ENCODE results near the gene PDRG1.

PDRG1 gene

DNA sequence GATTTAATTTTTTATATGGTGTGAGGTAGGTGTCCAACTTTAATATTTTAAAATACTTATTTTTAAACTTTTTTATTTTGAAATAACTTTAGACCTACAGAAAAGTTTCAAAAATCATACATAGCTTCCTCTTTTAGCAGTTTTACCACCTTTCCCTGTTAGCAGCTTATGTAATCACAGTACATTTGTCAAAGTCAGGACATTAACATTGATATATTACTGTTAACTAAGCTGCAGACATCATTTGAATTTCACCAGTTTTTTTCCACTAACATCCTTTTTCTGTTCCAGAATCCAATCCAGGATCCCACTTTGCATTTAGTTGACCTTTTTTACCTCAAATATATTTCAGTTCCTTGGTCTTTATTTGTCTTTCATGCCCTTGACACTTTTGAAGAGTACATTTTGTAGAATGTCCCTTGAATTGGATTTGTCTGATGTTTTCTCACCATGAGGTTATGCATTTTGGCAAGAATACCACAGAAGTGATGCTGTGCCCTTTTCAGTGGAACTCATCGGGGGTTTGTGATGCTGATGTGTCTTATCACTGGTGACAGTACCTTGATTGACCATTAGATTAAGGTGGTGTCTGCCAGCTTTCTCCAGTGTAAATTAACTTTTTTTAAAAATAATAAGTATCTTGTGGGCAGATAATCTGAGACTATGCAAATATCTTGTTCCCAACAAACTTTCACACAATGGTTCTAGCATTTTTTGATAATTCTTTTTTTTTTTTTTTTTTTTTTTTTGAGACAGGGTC, 48.0 kb downstream of the PDRG1 start:
- DNase-seq: no peak

DNA sequence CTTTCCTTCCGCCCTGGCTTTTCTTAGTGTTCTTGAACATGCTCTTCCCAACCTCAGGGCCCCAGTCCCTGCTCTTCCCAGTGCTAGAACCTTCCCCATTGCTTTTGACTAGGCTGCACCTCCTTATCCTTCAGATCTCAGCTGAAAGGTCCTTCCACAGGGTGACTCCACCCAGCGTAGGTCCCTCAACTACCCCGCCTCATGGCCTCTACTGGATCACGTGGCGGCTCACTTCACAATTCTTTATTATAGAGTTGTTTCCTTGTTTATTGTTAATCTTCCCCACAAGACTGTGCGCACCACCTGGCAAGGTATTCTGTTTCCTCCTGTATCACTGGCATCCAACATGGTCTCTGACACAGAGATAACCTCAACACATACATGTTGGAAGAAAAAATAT, 50.2 kb downstream of the PDRG1 start:
- no peak for DNase-seq

DNA sequence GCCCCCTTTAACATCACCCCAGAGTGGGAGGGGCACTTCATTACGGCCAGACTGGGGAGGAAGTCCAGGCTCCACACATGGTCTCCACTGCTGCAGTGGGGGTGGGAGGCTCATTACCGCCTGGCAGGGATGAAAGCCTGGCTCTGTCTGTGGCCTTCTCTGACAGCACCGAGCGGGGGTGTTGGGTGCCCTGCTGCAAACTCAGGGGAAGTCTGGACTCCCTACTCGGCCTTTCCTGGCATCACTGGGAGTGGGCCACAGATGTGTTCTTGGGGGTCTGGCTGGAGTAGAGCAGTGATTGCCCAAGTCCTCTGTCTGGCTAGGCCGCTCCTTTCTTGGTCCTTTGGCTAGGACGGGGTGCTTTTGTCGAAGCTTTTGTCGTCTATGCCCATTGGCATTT, 54.3 kb downstream of the PDRG1 start:
- DNase-seq: no peak

DNA sequence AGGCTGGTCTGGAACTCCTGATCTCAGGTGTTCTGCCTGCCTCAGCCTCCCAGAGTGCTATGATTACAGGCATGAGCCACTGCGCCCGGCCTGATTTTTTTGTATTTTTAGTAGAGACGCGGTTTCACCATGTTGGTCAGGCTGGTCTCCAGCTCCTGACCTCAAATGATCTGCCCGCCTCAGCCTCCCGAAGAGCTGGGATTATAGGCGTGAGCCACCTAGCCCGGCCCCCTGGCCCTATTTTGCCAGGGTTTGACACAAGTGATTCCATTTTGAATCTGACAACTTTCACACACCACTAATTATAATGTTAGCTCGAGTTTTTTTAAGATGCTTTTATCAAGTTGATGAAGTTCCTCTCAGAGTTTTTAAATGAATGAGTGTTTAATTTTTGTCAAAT, 55.8 kb downstream of the PDRG1 start:
- no peak for DNase-seq

DNA sequence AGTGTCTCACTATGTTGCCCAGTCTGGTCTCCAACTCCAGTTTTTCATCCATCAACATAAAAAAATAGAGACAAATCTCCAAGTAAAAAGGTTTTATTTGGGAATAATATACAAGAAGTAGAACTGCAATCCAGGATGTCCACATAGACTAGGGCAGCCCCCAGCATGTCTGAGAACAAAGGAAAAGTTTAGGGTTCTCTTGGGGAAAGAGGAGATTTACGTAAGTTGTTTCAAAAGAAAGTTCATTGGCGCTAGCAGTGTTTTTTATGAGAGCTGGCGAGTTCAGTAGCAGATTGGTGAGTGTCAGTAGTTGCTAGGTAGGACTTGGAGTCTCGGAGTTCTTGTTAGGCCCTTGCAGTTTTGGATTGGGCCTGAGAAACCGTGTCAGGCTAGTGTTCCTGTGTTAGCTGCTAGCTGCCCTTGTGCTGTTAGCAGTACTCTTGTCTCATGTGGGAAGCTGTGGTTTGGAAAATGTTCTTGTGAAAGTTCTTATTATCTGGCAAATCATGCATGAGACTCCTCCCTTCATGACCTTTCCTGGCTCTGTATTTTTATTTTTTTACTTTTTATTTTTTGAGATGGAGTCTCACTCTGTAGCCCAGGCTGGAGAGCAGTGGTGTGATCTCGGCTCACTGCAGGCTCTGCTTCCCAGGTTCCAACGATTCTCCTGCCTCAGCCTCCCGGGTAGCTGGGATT, 56.7 kb downstream of the PDRG1 start:
- DNase-seq: peak; percentile 90
